Lower leg skin (tissue), 3 donors: Measurements from ENCODE around the gene PSMG4.

Source experiments
- CTCF ChIP-seq, 3 donors: fragments of 450-650 bp; IDR thresholded peaks; one replicate each; pipeline ENCODE4 v1.5.1; 2016; ENCODE audit warnings: antibody characterized with exemption in 3 of 3, mild to moderate bottlenecking in 3 of 3, moderate library complexity in 2 of 3
- POLR2A ChIP-seq, 2 donors: fragments of 450-650 bp; IDR thresholded peaks; one replicate each; pipeline ENCODE4 v1.6.1; 2016 to 2017; ENCODE audit warnings: antibody characterized with exemption in 2 of 2, mild to moderate bottlenecking in 1 of 2, moderate library complexity in 1 of 2

GRCh38 chr6:3286641-3287171, 28.0 kb downstream of the PSMG4 start:
- TF ChIP-seq CTCF (IDR thresholded peaks at IDR 0.05) (no peak), POLR2A (IDR thresholded peaks at IDR 0.05) (no peak)
